HepG2 (cell line): ENCODE measurements around the gene CACNG7. TPM values are rescaled to one million over a fixed set of nuclear protein-coding genes. Genes with fewer than 3 reads are reported as not detected.

Experiments
- ATAC-seq: fragments of 200-7000 bp; cut with Tn5 transposase; 3 replicates; pipeline ENCODE4 v1.9.1; 2020; ENCODE audit warnings: mild to moderate bottlenecking, moderate library complexity
- BruUV-seq: library from RNA; stranded (reverse); fragments of 400-500 nt; replicated peaks from 2 replicates; lab custom pipeline; 2021; lab: Mats Ljungman, UMichigan
- CTCF ChIA-PET: fragments of 300-600 bp; formaldehyde crosslinking; extraction: SDS; loops from one replicate; lab custom pipeline; 2021; ENCODE audit warnings: low total read pairs, inconsistent platforms, low intra/inter-chr PET ratio; lab: Yijun Ruan, JAX
- POLR2A ChIA-PET: fragments of 350-600 bp; sonication (Branson Sonifier 250); formaldehyde crosslinking; loops from one replicate; lab custom pipeline; 2020; ENCODE audit warnings: antibody characterized with exemption, inconsistent platforms; lab: Yijun Ruan, JAX
- DNase-seq: peaks from one replicate; pipeline ENCODE4 v3.0.0-alpha.2; 2015; ENCODE audit warnings: low spot score
- FAIRE-seq: peaks from 3 replicates; lab custom pipeline; 2011; peaks lifted over from hg19 to GRCh38; lab: Jason Lieb, UNC
- H2AFZ ChIP-seq: one replicate; pipeline ENCODE4 v1.6.1; 2011; ENCODE audit warnings: low read length, inconsistent platforms
- H3K27ac ChIP-seq: fragments of 300-600 bp; 3 replicates; pipeline ENCODE4 v1.8.0; 2011; ENCODE audit warnings: mixed run types, mild to moderate bottlenecking, mixed read lengths, low read length, inconsistent platforms; ENCODE audit not compliant: insufficient read depth; ENCODE audit errors: extremely low read length
- H3K27me3 ChIP-seq, 2 experiments: fragments of 200-600 bp in 1 of 2; 2 replicates in 1 of 2; 3 replicates in 1 of 2; pipeline versions ENCODE4 v1.6.0 to v1.8.0; 2011; ENCODE audit warnings: low read length in 2 of 2, mild to moderate bottlenecking in 2 of 2, moderate library complexity in 2 of 2, inconsistent platforms in 1 of 2; ENCODE audit not compliant: insufficient read depth in 2 of 2, control insufficient read depth in 1 of 2
- H3K36me3 ChIP-seq, 2 experiments: fragments of 200-600 bp in 1 of 2; replicated peaks in 1 of 2; 2 replicates in 1 of 2; 3 replicates in 1 of 2; pipeline versions ENCODE4 v1.5.1 to v1.8.0; 2011; ENCODE audit warnings: low read length in 2 of 2, inconsistent platforms in 1 of 2; ENCODE audit not compliant: insufficient read depth in 2 of 2, control insufficient read depth in 1 of 2
- H3K4me1 ChIP-seq: 2 replicates; pipeline ENCODE4 v1.5.1; 2012; ENCODE audit warnings: low read length, inconsistent platforms; ENCODE audit not compliant: insufficient read depth
- H3K4me2 ChIP-seq: 2 replicates; pipeline ENCODE4 v1.6.0; 2011; ENCODE audit warnings: low read depth, low read length, inconsistent platforms
- H3K4me3 ChIP-seq, 3 experiments: fragments of 200-600 bp in 1 of 3; sonication (generic), shearing (Covaris generic) in 1 of 3; replicated peaks in 1 of 3; 2 replicates each; pipeline ENCODE4 v1.5.1; 2011 to 2016; ENCODE audit warnings: low read length in 3 of 3, inconsistent platforms in 2 of 3, low read depth in 2 of 3, mild to moderate bottlenecking in 2 of 3, control low read depth in 1 of 3, mixed read lengths in 1 of 3; ENCODE audit not compliant: insufficient read depth in 1 of 3
- H3K79me2 ChIP-seq: one replicate; pipeline ENCODE4 v1.6.1; 2011; ENCODE audit warnings: low read length, inconsistent platforms; ENCODE audit not compliant: insufficient read depth
- H3K9ac ChIP-seq: 2 replicates; pipeline ENCODE4 v1.6.0; 2011; ENCODE audit warnings: mild to moderate bottlenecking, low read depth, low read length, inconsistent platforms; ENCODE audit not compliant: insufficient read depth
- H3K9me3 ChIP-seq: 2 replicates; pipeline ENCODE4 v1.5.1; 2012; ENCODE audit warnings: mild to moderate bottlenecking, low read length
- H4K20me1 ChIP-seq: 2 replicates; pipeline ENCODE4 v1.6.0; 2011; ENCODE audit warnings: inconsistent platforms, mild to moderate bottlenecking, low read length, moderate library complexity; ENCODE audit not compliant: insufficient read depth
- CREB3 ChIP-seq: sonication (generic); formaldehyde crosslinking; IDR thresholded peaks from 2 replicates; pipeline ENCODE4 v1.5.0; 2020; ENCODE audit warnings: missing genetic modification reagents
- HMG20B ChIP-seq: conservative IDR thresholded peaks from 2 replicates; pipeline ENCODE4 v1.6.1; 2016; ENCODE audit warnings: missing genetic modification reagents, missing compliant biosample characterization
- IRF1 ChIP-seq: sonication (generic); formaldehyde crosslinking; IDR thresholded peaks from 2 replicates; pipeline ENCODE4 v1.4.0; 2020; ENCODE audit warnings: low read depth, mild to moderate bottlenecking, missing genetic modification reagents
- JARID2 ChIP-seq: sonication (generic); formaldehyde crosslinking; IDR thresholded peaks from 2 replicates; pipeline ENCODE4 v1.8.1; 2023; ENCODE audit warnings: missing genetic modification reagents, inconsistent platforms; ENCODE audit not compliant: insufficient replicate concordance
- KLF13 ChIP-seq: sonication (generic); formaldehyde crosslinking; IDR thresholded peaks from 2 replicates; pipeline ENCODE4 v1.4.0; 2020; ENCODE audit warnings: mild to moderate bottlenecking, missing genetic modification reagents
- MTF2 ChIP-seq: sonication (generic); formaldehyde crosslinking; IDR thresholded peaks from 2 replicates; pipeline ENCODE4 v1.5.0; 2020; ENCODE audit warnings: missing genetic modification reagents, borderline replicate concordance
- MXD4 ChIP-seq: IDR thresholded peaks from 2 replicates; pipeline ENCODE4 v1.6.1; 2016; ENCODE audit warnings: mild to moderate bottlenecking, missing biosample characterization, missing genetic modification reagents
- NKX3-1 ChIP-seq: sonication (generic); formaldehyde crosslinking; IDR thresholded peaks from 2 replicates; pipeline ENCODE4 v1.5.0; 2020; ENCODE audit warnings: missing genetic modification reagents
- RXRA ChIP-seq: sonication (generic); formaldehyde crosslinking; IDR thresholded peaks from 2 replicates; pipeline ENCODE4 v1.5.1; 2020; ENCODE audit warnings: missing genetic modification reagents
- TEAD3 ChIP-seq: optimal IDR thresholded peaks from 2 replicates; pipeline ENCODE3; 2016; ENCODE audit warnings: borderline replicate concordance
- THRA ChIP-seq: sonication (generic); formaldehyde crosslinking; IDR thresholded peaks from 2 replicates; pipeline ENCODE4 v1.4.0; 2020; ENCODE audit warnings: missing genetic modification reagents, borderline replicate concordance
- ZC3H13 ChIP-seq: sonication (generic); formaldehyde crosslinking; IDR thresholded peaks from 2 replicates; pipeline ENCODE4 v1.8.1; 2023; ENCODE audit warnings: mild to moderate bottlenecking, missing genetic modification reagents, moderate library complexity
- ZFP36L1 ChIP-seq: sonication (generic); formaldehyde crosslinking; IDR thresholded peaks from 2 replicates; pipeline ENCODE4 v1.8.0; 2022; ENCODE audit warnings: mild to moderate bottlenecking, missing genetic modification reagents, moderate library complexity
- ZNF207 ChIP-seq: fragments of 450-650 bp; IDR thresholded peaks from 2 replicates; pipeline ENCODE4 v1.6.1; 2016; ENCODE audit warnings: antibody characterized with exemption, borderline replicate concordance
- ZNF703 ChIP-seq: sonication (generic); formaldehyde crosslinking; IDR thresholded peaks from 2 replicates; pipeline ENCODE4 v1.5.1; 2020; ENCODE audit warnings: missing genetic modification reagents, mild to moderate bottlenecking, moderate library complexity, borderline replicate concordance
- ZNF75D ChIP-seq: sonication (generic); formaldehyde crosslinking; IDR thresholded peaks from 2 replicates; pipeline ENCODE4 v1.8.1; 2023; ENCODE audit warnings: missing genetic modification reagents, mild to moderate bottlenecking, borderline replicate concordance
- WGBS: methylation state at CpG from one replicate; pipeline ENCODE4 v1.1.6; 2017; ENCODE audit warnings: low lambda C conversion rate; 5-methylcytosine and 5-hydroxymethylcytosine counted together
- in situ Hi-C: cut with HindIII; loops from 2 replicates; pipeline ENCODE4 v1.10.0; 2017; ENCODE audit warnings: low pct_unique_long_range_greater_than_20kb; ENCODE audit not compliant: extremely low pct_ligation_motif_present
- intact Hi-C: fragments of 100-400 bp; cut with micrococcal nuclease; formaldehyde crosslinking; loops from one replicate; pipeline ENCODE4 v1.10.0; 2022; ENCODE audit not compliant: unreplicated experiment
- polyA plus RNA-seq, 8 experiments: library from polyadenylated mRNA; depleted of rRNA in 3 of 8; stranded (reverse) in 7 of 8; unstranded in 1 of 8; fragments of >200 nt; fragmentation: Illumina TruSeq in 4 of 8; extraction: Trizol in 4 of 8; gene quantifications; 2 replicates each; pipeline versions ENCODE4 v1.2.1 to v1.2.3, GENCODE V29; 2011 to 2016; ENCODE audit warnings: low read depth in 4 of 8, missing spikeins in 1 of 8, mixed read lengths in 1 of 8; ENCODE audit not compliant: insufficient read depth in 1 of 8
- total RNA-seq, 5 experiments: library from RNA; depleted of rRNA; stranded (reverse); fragments of >200 nt; fragmentation: Illumina TruSeq; extraction: Trizol; gene quantifications; 2 replicates each; pipeline ENCODE4 v1.2.3, GENCODE V29; 2016; ENCODE audit warnings: low read depth in 1 of 5

The CACNG7 gene
- total and polyA plus RNA-seq, 2 of the 13 experiments (the other 11 are each of a cell fraction or from before 2014, with no cell fraction given) = not detected

GRCh38 chr19:53992211-53992610 is 83.1 kb downstream of the CACNG7 start:
- Histone ChIP-seq H2AFZ (no peak overlapping the region), H3K4me1 (no peaks in the 10 kb centered on the region), H3K4me2 (no peak overlapping the region), H3K9me3 (no peaks in the 10 kb centered on the region), H3K79me2 (no peaks in the 10 kb centered on the region), H3K9ac (no peak overlapping the region), H3K27me3 (peaks cover 8 to 52% of the 10 kb centered on the region in 2 experiments), H3K4me3 (no peak overlapping the region), H3K36me3 (no peaks in the 10 kb centered on the region), H4K20me1 (no peaks in the 10 kb centered on the region), H3K27ac (no peak overlapping the region)
- in situ Hi-C loops = no loop called here
- DNase-seq (no peak), ATAC-seq (no peak), FAIRE-seq (no peak)
- BruUV-seq = no TSS peak
- intact Hi-C loops = no loop called here
- 43% methylated on average over 9 of the region's 9 CpGs for WGBS
- POLR2A ChIA-PET = no interaction called here
- TF ChIP-seq TEAD3 (CRISPR knock-in tag) (no peak), ZC3H13 (CRISPR knock-in tag) (no peak), RXRA (no peak), NKX3-1 (CRISPR knock-in tag) (no peak), CREB3 (CRISPR knock-in tag) (no peak), KLF13 (CRISPR knock-in tag) (no peak), JARID2 (CRISPR knock-in tag) (no peak), ZNF207 (no peak), IRF1 (no peak), ZNF703 (CRISPR knock-in tag) (no peak), THRA (CRISPR knock-in tag) (no peak), HMG20B (CRISPR knock-in tag) (no peak), MTF2 (CRISPR knock-in tag) (no peak), ZFP36L1 (no peak), ZNF75D (CRISPR knock-in tag) (no peak), MXD4 (CRISPR knock-in tag) (no peak)
- CTCF ChIA-PET = no interaction called here
